MCF 10A (cell line): ENCODE results near the gene HOXA3. TPM values are rescaled to one million over a fixed set of nuclear protein-coding genes. Genes with fewer than 3 reads are reported as not detected.

Source experiments
- BruUV-seq: library from RNA; stranded (reverse); fragments of 400-500 nt; replicated peaks from 2 replicates; lab custom pipeline; 2021; lab: Mats Ljungman, UMichigan
- CTCF ChIA-PET: fragments of 300-600 bp; sonication (Branson Sonifier 250); formaldehyde crosslinking; extraction: SDS; loops from one replicate; lab custom pipeline; 2021; ENCODE audit warnings: antibody characterized with exemption, inconsistent platforms; lab: Yijun Ruan, JAX
- POLR2A ChIA-PET: fragments of 300-600, 350-650 bp; sonication (Branson Sonifier 250); formaldehyde crosslinking; extraction: SDS; loops from one replicate; lab custom pipeline; 2020; ENCODE audit warnings: antibody characterized with exemption, inconsistent platforms; lab: Yijun Ruan, JAX
- DNase-seq: peaks from one replicate; pipeline ENCODE4 v3.0.0-alpha.2; 2018; ENCODE audit not compliant: unreplicated experiment
- H3K27ac Mint-ChIP-seq: one replicate; pipeline ENCODE4 v1.8.0; 2022; ENCODE audit warnings: mild to moderate bottlenecking, low read depth, mixed read lengths; ENCODE audit not compliant: unreplicated experiment
- H3K27me3 Mint-ChIP-seq: one replicate; pipeline ENCODE4 v1.8.0; 2022; ENCODE audit warnings: mixed read lengths; ENCODE audit not compliant: insufficient read depth, unreplicated experiment
- H3K36me3 Mint-ChIP-seq: one replicate; pipeline ENCODE4 v1.8.0; 2022; ENCODE audit warnings: mild to moderate bottlenecking, moderate library complexity, mixed read lengths; ENCODE audit not compliant: insufficient read depth, unreplicated experiment
- H3K4me1 Mint-ChIP-seq: one replicate; pipeline ENCODE4 v1.8.0; 2022; ENCODE audit warnings: mixed read lengths; ENCODE audit not compliant: insufficient read depth, unreplicated experiment
- H3K4me3 Mint-ChIP-seq: one replicate; pipeline ENCODE4 v1.8.0; 2022; ENCODE audit warnings: mild to moderate bottlenecking, moderate library complexity, mixed read lengths; ENCODE audit not compliant: unreplicated experiment
- H3K9me3 Mint-ChIP-seq: one replicate; pipeline ENCODE4 v1.8.0; 2022; ENCODE audit warnings: mixed read lengths; ENCODE audit not compliant: unreplicated experiment
- intact Hi-C: fragments of 100-400 bp; cut with micrococcal nuclease; formaldehyde crosslinking; loops from 2 replicates; pipeline ENCODE4 v1.14.1; 2022
- total RNA-seq: library from RNA; stranded (reverse); gene quantifications from 2 replicates; pipeline ENCODE4 v1.2.3, GENCODE V29; 2022
- TF ChIP-seq, protein P1 (sequence below): fragments of 200-600 bp; IDR thresholded peaks from one replicate; pipeline ENCODE4 v1.8.0; 2022; ENCODE audit warnings: antibody characterized with exemption, mild to moderate bottlenecking; ENCODE audit not compliant: unreplicated experiment

The HOXA3 gene
- total RNA-seq, 1 experiment from 2014 or later = 8.2 TPM

DNA sequence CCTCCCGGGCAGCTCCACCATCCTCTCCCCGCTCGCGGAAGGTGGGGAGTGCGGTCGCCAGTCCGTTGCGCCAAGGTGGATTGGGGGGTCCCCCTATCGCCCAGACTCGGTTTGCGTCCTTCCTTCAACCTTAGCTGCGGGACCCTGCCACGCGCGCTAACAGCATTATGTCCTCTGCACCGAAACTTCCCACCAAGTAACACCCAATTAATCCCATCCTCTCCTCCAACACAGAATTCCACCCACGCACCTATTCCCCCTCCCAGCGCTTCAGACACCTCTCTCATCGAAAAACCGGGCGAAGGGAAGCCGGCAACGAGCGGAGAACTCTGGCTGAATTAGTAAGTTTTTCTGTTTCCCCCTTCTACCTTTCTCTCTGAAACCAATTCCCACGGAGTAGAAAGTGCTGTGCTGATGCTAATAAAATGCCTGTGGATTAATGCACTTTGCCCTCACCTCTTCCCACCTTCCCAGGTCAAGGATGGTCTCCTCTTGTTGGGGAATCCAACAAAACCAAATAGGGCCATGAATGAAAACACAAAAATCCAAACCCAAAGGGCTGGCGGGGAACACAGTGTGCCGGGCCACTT, 947 bp downstream of the HOXA3 start:
- ChIA-PET CTCF (interaction anchor here (0.6 to 5.8 kb wide), 11 partner anchors 8 to 795 kb away, joined by 3 to 57 read pairs (median 6); no protein-coding TSS in a partner anchor), POLR2A (interaction anchor here (1.0 to 5.2 kb wide), 7 partner anchors 11 to 1207 kb away, joined by 3 to 65 read pairs (median 5); partner anchors contain the start of gene HOXA9)
- no peak for DNase-seq
- intact Hi-C loops = no loop called here
- H3K4me1 Mint-ChIP-seq = peaks cover 16% of the 10 kb centered on the region
- no peak overlapping the region for H3K4me3 Mint-ChIP-seq
- H3K27ac Mint-ChIP-seq = no peak overlapping the region
- no peaks in the 10 kb centered on the region for H3K27me3 Mint-ChIP-seq
- no peaks in the 10 kb centered on the region for H3K9me3 Mint-ChIP-seq
- TF ChIP-seq, protein P1, sequence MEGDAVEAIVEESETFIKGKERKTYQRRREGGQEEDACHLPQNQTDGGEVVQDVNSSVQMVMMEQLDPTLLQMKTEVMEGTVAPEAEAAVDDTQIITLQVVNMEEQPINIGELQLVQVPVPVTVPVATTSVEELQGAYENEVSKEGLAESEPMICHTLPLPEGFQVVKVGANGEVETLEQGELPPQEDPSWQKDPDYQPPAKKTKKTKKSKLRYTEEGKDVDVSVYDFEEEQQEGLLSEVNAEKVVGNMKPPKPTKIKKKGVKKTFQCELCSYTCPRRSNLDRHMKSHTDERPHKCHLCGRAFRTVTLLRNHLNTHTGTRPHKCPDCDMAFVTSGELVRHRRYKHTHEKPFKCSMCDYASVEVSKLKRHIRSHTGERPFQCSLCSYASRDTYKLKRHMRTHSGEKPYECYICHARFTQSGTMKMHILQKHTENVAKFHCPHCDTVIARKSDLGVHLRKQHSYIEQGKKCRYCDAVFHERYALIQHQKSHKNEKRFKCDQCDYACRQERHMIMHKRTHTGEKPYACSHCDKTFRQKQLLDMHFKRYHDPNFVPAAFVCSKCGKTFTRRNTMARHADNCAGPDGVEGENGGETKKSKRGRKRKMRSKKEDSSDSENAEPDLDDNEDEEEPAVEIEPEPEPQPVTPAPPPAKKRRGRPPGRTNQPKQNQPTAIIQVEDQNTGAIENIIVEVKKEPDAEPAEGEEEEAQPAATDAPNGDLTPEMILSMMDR = no peak
- no peaks in the 10 kb centered on the region for H3K36me3 Mint-ChIP-seq
- no TSS peak for BruUV-seq

DNA sequence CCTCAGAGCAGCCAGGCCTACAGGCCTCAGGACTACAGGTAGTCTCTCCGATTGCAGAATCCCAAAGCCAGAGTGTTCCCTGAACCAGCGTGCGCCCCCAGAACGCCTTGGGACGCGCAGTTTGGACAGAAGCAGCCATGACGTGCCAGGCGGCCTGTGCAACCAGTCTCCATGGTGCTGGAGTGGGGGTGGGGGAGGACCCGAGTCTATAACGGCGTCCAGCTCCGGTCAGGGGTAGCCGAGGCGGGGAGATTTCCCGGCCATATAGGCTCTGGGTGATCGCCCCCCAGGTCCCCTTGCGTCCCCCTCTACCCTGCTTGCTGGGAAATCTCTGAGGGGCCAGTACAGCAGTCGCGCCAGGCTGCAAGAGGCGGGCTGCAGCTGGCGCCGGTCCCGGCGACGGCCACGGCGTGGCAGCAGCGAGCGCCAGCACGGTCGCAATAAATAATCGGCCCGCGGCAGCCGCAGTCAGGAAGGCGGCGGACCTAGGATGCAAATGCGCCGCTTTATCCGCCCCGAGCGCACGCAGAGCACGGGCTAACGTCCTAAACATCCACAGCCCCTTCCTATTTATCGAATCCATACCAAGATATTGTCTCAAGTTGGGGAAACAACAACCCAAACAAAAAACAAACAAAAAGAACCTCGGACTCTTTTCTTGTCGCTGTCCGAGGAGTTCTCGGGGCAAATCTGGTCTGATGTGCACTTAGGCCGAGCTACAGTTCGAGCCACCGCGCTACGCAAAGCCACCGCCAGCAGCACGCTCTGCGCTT, 1.6 kb downstream of the HOXA3 start:
- intact Hi-C loops = loop anchor here (1.0 kb wide), 1 partner anchor 11 kb away; no protein-coding TSS in a partner anchor
- Mint-ChIP-seq H3K27ac (no peak overlapping the region), H3K4me3 (peak overlapping the region; percentile 79), H3K9me3 (no peaks in the 10 kb centered on the region), H3K36me3 (no peaks in the 10 kb centered on the region), H3K27me3 (no peaks in the 10 kb centered on the region), H3K4me1 (peaks cover 15% of the 10 kb centered on the region)
- ChIA-PET CTCF (interaction anchor here (0.6 to 5.8 kb wide), 20 partner anchors 8 to 1258 kb away, joined by 3 to 57 read pairs (median 6); no protein-coding TSS in a partner anchor), POLR2A (interaction anchor here (0.6 to 5.2 kb wide), 18 partner anchors 10 to 1206 kb away, joined by 3 to 65 read pairs (median 4); partner anchors contain the start of genes CBX3, HNRNPA2B1, HOXA4 and HOXA9)
- TF ChIP-seq, protein P1 = peak; percentile 89
- peak; percentile 72 for DNase-seq
- BruUV-seq = no TSS peak

DNA sequence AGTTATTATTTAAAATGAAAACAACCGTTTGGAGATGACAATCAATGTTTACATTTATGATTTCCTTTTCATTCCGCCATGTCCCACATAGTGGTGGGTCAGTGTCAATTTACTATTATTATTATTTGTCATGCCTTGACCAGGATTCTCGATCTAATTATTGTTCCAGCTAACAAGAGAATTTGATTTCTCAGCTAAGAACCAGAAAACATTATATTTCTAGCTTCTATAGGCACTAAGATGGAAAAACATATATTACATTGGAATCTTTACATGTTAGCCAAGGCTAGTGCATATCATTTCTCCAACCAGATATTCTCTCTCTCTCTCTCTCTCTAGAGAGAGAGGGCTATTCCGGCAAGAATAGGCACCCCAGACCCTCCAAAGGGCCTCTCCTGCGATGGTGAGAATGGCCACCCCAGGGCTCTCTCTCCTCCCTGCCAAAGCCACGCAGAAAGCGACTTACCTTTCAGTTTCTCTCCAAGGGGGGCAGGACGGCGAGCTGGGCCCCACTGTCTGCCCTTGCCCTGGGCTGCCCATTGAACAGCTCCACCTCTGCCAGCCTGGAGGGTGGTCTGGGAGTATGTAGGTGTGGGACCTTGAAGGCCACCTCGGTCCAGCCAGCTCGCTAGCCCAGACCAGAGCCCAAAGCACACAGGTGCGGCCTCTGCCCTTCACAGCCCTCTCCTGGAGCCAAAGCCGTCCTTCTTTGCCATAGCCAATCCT, 2.4 kb downstream of the HOXA3 start:
- peak overlapping the region; percentile 91 for H3K27ac Mint-ChIP-seq
- H3K27me3 Mint-ChIP-seq = no peaks in the 10 kb centered on the region
- intact Hi-C loops = loop anchor here (1.0 kb wide), 1 partner anchor 11 kb away; no protein-coding TSS in a partner anchor
- DNase-seq = no peak
- no peaks in the 10 kb centered on the region for H3K9me3 Mint-ChIP-seq
- H3K4me3 Mint-ChIP-seq = peak overlapping the region; percentile 79
- ChIA-PET POLR2A (interaction anchor here (0.6 to 5.2 kb wide), 22 partner anchors 9 to 1205 kb away, joined by 3 to 65 read pairs (median 6); partner anchors contain the start of genes CBX3, HNRNPA2B1 and HOXA4), CTCF (interaction anchor here (0.6 to 5.8 kb wide), 24 partner anchors 9 to 1257 kb away, joined by 3 to 57 read pairs (median 4); no protein-coding TSS in a partner anchor)
- no peaks in the 10 kb centered on the region for H3K36me3 Mint-ChIP-seq
- H3K4me1 Mint-ChIP-seq = peaks cover 10% of the 10 kb centered on the region
- TF ChIP-seq, protein P1 = no peak
- BruUV-seq = no TSS peak
